B cell (primary cell): ENCODE measurements around the gene HHLA2. TPM values are rescaled to one million over a fixed set of nuclear protein-coding genes. Genes with fewer than 3 reads are reported as not detected.

Source experiments
- ATAC-seq: fragments of 200-7000 bp; cut with Tn5 transposase; one replicate; pipeline ENCODE4 v1.10.0; 2021; ENCODE audit warnings: low read depth, mild to moderate bottlenecking, moderate number of reproducible peaks, moderate library complexity
- CTCF ChIA-PET: fragments of 350-600 bp; sonication (Branson Sonifier 250); formaldehyde crosslinking; loops from one replicate; lab custom pipeline; 2021; ENCODE audit warnings: antibody characterized with exemption, inconsistent platforms; lab: Charles Lee
- POLR2A ChIA-PET: fragments of 350-600 bp; sonication (Branson Sonifier 250); formaldehyde crosslinking; loops from one replicate; lab custom pipeline; 2021; ENCODE audit warnings: antibody characterized with exemption; lab: Charles Lee
- DNase-seq: peaks from one replicate; pipeline ENCODE4 v3.0.0; 2013
- H2AFZ ChIP-seq: 2 replicates; pipeline ENCODE4 v1.6.1; 2012; ENCODE audit warnings: mild to moderate bottlenecking, low read depth, low read length; ENCODE audit not compliant: insufficient read depth, poor library complexity, severe bottlenecking
- H3K27ac ChIP-seq, 2 donors: 1 replicate in 1 of 2; 2 replicates in 1 of 2; pipeline ENCODE4 v1.5.1; 2012 to 2013; ENCODE audit warnings: low read length in 2 of 2, mild to moderate bottlenecking in 2 of 2, moderate library complexity in 1 of 2
- H3K27me3 ChIP-seq, 4 experiments: fragments of 200-600 bp in 1 of 4; sonication (generic) in 1 of 4; replicated peaks in 1 of 4; 1 replicate in 2 of 4; 2 replicates in 2 of 4; pipeline versions ENCODE4 v1.6.1 to v1.7.0; 2013 to 2016; ENCODE audit warnings: low read length in 3 of 4, mild to moderate bottlenecking in 2 of 4, mixed read lengths in 1 of 4, moderate library complexity in 1 of 4; ENCODE audit not compliant: insufficient read depth in 4 of 4, control insufficient read depth in 3 of 4; ENCODE audit errors: control extremely low read depth in 1 of 4
- H3K36me3 ChIP-seq, 2 experiments: replicated peaks in 1 of 2; 1 replicate in 1 of 2; 2 replicates in 1 of 2; pipeline versions ENCODE4 v1.6.1 to v1.7.1; 2013; ENCODE audit warnings: low read length in 1 of 2; ENCODE audit not compliant: insufficient read depth in 2 of 2, control insufficient read depth in 1 of 2; ENCODE audit errors: control extremely low read depth in 1 of 2, extremely low read depth in 1 of 2
- H3K4me1 ChIP-seq, 2 donors: fragments of 200-600 bp in 1 of 2; sonication (generic) in 1 of 2; 1 replicate in 1 of 2; 2 replicates in 1 of 2; pipeline versions ENCODE4 v1.5.1 to v1.6.1; 2013 to 2017; ENCODE audit warnings: low read length in 2 of 2; ENCODE audit not compliant: control insufficient read depth in 2 of 2, insufficient read depth in 2 of 2
- H3K4me2 ChIP-seq: replicated peaks from 2 replicates; pipeline ENCODE3; 2012; ENCODE audit warnings: mild to moderate bottlenecking, low read depth, low read length; ENCODE audit not compliant: poor library complexity, severe bottlenecking
- H3K4me3 ChIP-seq, 5 experiments: fragments of 200-600 bp in 1 of 5; sonication (generic) in 1 of 5; 1 replicate in 3 of 5; 2 replicates in 2 of 5; pipeline versions ENCODE4 v1.5.1 to v1.7.0; 2011 to 2016; ENCODE audit warnings: low read length in 4 of 5, mild to moderate bottlenecking in 4 of 5, low read depth in 2 of 5, control low read depth in 1 of 5, moderate library complexity in 1 of 5; ENCODE audit not compliant: insufficient read depth in 1 of 5; ENCODE audit errors: control extremely low read depth in 1 of 5, extremely low read depth in 1 of 5
- H3K79me2 ChIP-seq: fragments of 200-600 bp; sonication (generic); one replicate; pipeline ENCODE4 v1.6.0; 2016; ENCODE audit warnings: low read length; ENCODE audit not compliant: control insufficient read depth, insufficient read depth
- H3K9ac ChIP-seq: fragments of 200-600 bp; sonication (generic); 2 replicates; pipeline ENCODE4 v1.6.1; 2017; ENCODE audit warnings: mild to moderate bottlenecking, low read length, moderate library complexity
- H3K9me3 ChIP-seq, 3 donors: one replicate each; pipeline versions ENCODE4 v1.6.1 to v1.7.1; 2013; ENCODE audit warnings: low read length in 2 of 3; ENCODE audit not compliant: control insufficient read depth in 2 of 3, insufficient read depth in 1 of 3; ENCODE audit errors: control extremely low read depth in 1 of 3
- H4K20me1 ChIP-seq: 2 replicates; pipeline ENCODE4 v1.6.0; 2012; ENCODE audit warnings: mild to moderate bottlenecking, low read length; ENCODE audit not compliant: insufficient read depth, control insufficient read depth, poor library complexity, severe bottlenecking
- H3K27ac Mint-ChIP-seq: one replicate; pipeline ENCODE4 v1.8.0; 2021; ENCODE audit warnings: mixed read lengths
- H3K27me3 Mint-ChIP-seq: one replicate; pipeline ENCODE4 v1.8.0; 2021; ENCODE audit warnings: mixed read lengths
- H3K4me1 Mint-ChIP-seq: one replicate; pipeline ENCODE4 v1.8.0; 2021; ENCODE audit warnings: mixed read lengths
- H3K4me3 Mint-ChIP-seq: one replicate; pipeline ENCODE4 v1.8.0; 2021; ENCODE audit warnings: mixed read lengths
- H3K9me3 Mint-ChIP-seq: one replicate; pipeline ENCODE4 v1.8.0; 2022; ENCODE audit warnings: mixed read lengths; ENCODE audit not compliant: insufficient read depth
- EZH2 ChIP-seq: IDR thresholded peaks from 2 replicates; pipeline ENCODE4 v1.6.1; 2012; ENCODE audit warnings: borderline replicate concordance, low read depth, mild to moderate bottlenecking, moderate library complexity, low read length; ENCODE audit not compliant: insufficient read depth, poor library complexity, severe bottlenecking
- WGBS: methylation state at CpG from one replicate; pipeline ENCODE4 v1.1.5; 2013; ENCODE audit warnings: missing lambda C conversion rate; ENCODE audit not compliant: insufficient coverage; 5-methylcytosine and 5-hydroxymethylcytosine counted together
- intact Hi-C: fragments of 100-400 bp; cut with micrococcal nuclease; formaldehyde crosslinking; loops from one replicate; pipeline ENCODE4 v1.10.0; 2022
- polyA plus RNA-seq: library from polyadenylated mRNA; depleted of rRNA; stranded (reverse); fragments of >200 nt; gene quantifications from 2 replicates; pipeline ENCODE4 v1.2.3, GENCODE V29; 2012
- total RNA-seq, 2 donors: library from RNA; stranded (reverse); fragments of 120-200 nt in 1 of 2; gene quantifications; 1 replicate in 1 of 2; 2 replicates in 1 of 2; pipeline versions ENCODE4 v1.2.3 to v1.2.4, GENCODE V29; 2013 to 2022
- TF ChIP-seq, protein P1 (sequence below): fragments of 200-600 bp; IDR thresholded peaks from one replicate; pipeline ENCODE4 v1.8.0; 2022; ENCODE audit warnings: antibody characterized with exemption, mild to moderate bottlenecking

The HHLA2 gene
- total and polyA plus RNA-seq, 2 donors (not counting 1 experiment from before 2014, with no cell fraction given), result 0.84 TPM

DNA sequence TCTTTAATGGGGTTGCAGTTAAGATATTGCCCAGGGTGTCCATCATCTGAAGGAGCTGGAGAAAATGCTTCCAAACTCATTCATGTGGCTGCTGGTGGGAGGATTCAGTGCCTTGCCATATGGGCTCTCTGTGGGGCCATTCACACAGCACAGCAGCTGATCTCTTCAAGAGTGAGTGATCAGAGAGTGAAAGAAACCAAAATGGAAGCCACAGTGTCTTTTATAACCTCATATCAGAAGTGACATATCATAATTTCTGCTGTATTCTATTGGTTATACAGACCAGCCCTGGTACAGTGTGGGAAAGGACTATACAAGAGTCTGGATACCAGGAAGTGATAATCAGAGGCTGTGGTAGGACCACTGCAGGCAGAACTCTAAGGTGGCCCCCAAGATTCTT, 33.6 kb downstream of the HHLA2 start:
- ChIA-PET CTCF (no interaction called here), POLR2A (no interaction called here)
- peaks cover 3% of the 10 kb centered on the region for H3K9me3 Mint-ChIP-seq
- no peak for DNase-seq
- intact Hi-C loops, result no loop called here
- ATAC-seq, result no peak
- H3K27me3 Mint-ChIP-seq, result no peaks in the 10 kb centered on the region
- TF ChIP-seq, protein P1, sequence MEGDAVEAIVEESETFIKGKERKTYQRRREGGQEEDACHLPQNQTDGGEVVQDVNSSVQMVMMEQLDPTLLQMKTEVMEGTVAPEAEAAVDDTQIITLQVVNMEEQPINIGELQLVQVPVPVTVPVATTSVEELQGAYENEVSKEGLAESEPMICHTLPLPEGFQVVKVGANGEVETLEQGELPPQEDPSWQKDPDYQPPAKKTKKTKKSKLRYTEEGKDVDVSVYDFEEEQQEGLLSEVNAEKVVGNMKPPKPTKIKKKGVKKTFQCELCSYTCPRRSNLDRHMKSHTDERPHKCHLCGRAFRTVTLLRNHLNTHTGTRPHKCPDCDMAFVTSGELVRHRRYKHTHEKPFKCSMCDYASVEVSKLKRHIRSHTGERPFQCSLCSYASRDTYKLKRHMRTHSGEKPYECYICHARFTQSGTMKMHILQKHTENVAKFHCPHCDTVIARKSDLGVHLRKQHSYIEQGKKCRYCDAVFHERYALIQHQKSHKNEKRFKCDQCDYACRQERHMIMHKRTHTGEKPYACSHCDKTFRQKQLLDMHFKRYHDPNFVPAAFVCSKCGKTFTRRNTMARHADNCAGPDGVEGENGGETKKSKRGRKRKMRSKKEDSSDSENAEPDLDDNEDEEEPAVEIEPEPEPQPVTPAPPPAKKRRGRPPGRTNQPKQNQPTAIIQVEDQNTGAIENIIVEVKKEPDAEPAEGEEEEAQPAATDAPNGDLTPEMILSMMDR, result no peak
- no peak for TF ChIP-seq EZH2
- Histone ChIP-seq H3K36me3 (no peaks in the 10 kb centered on the region), H4K20me1 (no peaks in the 10 kb centered on the region), H3K9ac (no peak overlapping the region), H3K79me2 (no peaks in the 10 kb centered on the region), H3K27ac (no peak overlapping the region), H3K27me3 (no peaks in the 10 kb centered on the region), H3K4me2 (no peak overlapping the region), H3K9me3 (peaks cover 0 to 5% (median 1%) of the 10 kb centered on the region in 3 donors), H3K4me1 (no peaks in the 10 kb centered on the region), H2AFZ (no peak overlapping the region), H3K4me3 (no peak overlapping the region)
- no peaks in the 10 kb centered on the region for H3K4me1 Mint-ChIP-seq
- H3K27ac Mint-ChIP-seq, result no peak overlapping the region
- H3K4me3 Mint-ChIP-seq, result no peak overlapping the region

DNA sequence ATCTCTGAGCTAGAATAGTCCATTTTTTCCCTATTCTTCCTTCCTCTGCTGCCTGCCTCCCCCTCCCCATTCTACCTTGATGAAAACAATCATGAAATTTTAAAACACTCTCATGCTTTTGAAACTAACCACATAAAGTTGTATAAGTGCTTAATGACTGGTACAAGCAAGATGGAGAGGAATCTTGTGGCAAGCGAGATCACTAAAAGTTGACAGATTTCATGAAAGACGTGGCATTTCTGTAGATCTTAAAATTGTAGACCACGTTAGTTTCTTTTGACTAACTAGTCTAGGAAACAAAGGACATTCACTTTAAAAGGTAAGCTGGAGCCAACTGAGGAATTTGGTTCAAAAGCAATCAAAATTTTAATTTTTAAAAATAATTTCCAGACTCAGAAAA, 35.4 kb downstream of the HHLA2 start:
- no peak overlapping the region for H3K4me3 ChIP-seq
- no peak overlapping the region for H3K9ac ChIP-seq
- Mint-ChIP-seq H3K27me3 (no peaks in the 10 kb centered on the region), H3K9me3 (no peaks in the 10 kb centered on the region), H3K4me3 (no peak overlapping the region), H3K4me1 (no peaks in the 10 kb centered on the region), H3K27ac (no peak overlapping the region)
- H3K79me2 ChIP-seq, result no peaks in the 10 kb centered on the region
- no peaks in the 10 kb centered on the region for H3K36me3 ChIP-seq
- H2AFZ ChIP-seq, result no peak overlapping the region
- ChIA-PET POLR2A (no interaction called here), CTCF (no interaction called here)
- DNase-seq, result no peak
- no peaks in the 10 kb centered on the region for H4K20me1 ChIP-seq
- no peaks in the 10 kb centered on the region for H3K4me1 ChIP-seq
- 100% methylated on average over 1 of the region's 3 CpGs for WGBS
- TF ChIP-seq, protein P1, result no peak
- TF ChIP-seq EZH2, result no peak
- no peaks in the 10 kb centered on the region for H3K27me3 ChIP-seq
- ATAC-seq, result no peak
- intact Hi-C loops, result no loop called here
- no peak overlapping the region for H3K4me2 ChIP-seq
- H3K9me3 ChIP-seq, result peaks cover 0 to 1% (median 0%) of the 10 kb centered on the region in 3 donors
- H3K27ac ChIP-seq, result no peak overlapping the region
